ENCODE data around the gene RAB11FIP5. TPM values are rescaled to one million over a fixed set of nuclear protein-coding genes. Genes with fewer than 3 reads are reported as not detected.

The RAB11FIP5 gene
- total RNA-seq, 4 donors from 2014 or later = 24.9 to 39.5 (median 29.1) TPM

GRCh38 chr2:73107211-73107926 lies 5.4 kb downstream of the RAB11FIP5 start:
- no peak for TF ChIP-seq POLR2AphosphoS5 (IDR thresholded peaks at IDR 0.05)
- TF ChIP-seq EP300 (IDR thresholded peaks at IDR 0.05) = no peak
- TF ChIP-seq POLR2A (IDR thresholded peaks at IDR 0.05) = no peak
- TF ChIP-seq CTCF (IDR thresholded peaks at IDR 0.05) = no peak
- Histone ChIP-seq H3K27ac (peak overlapping the region; percentile 13), H3K4me1 (peaks cover 60% of the 10 kb centered on the region), H3K9me3 (no peaks in the 10 kb centered on the region), H3K4me3 (no peak overlapping the region), H3K36me3 (no peaks in the 10 kb centered on the region), H3K27me3 (no peaks in the 10 kb centered on the region)
- 45% methylated on average over 6 of the region's 12 CpGs for WGBS
- no peak for DNase-seq (ENCODE audit: low spot score in 2 of 2)

GRCh38 chr2:73106791-73107190 lies 6.0 kb downstream of the RAB11FIP5 start:
- no peak for DNase-seq (ENCODE audit: low spot score in 2 of 2)
- no peak overlapping the region for H3K4me3 ChIP-seq
- H3K9me3 ChIP-seq = no peaks in the 10 kb centered on the region
- WGBS = 77% methylated on average over 3 of the region's 3 CpGs
- H3K27ac ChIP-seq = no peak overlapping the region
- H3K27me3 ChIP-seq = no peaks in the 10 kb centered on the region
- no peaks in the 10 kb centered on the region for H3K36me3 ChIP-seq
- peaks cover 55% of the 10 kb centered on the region for H3K4me1 ChIP-seq
- TF ChIP-seq POLR2A (IDR thresholded peaks at IDR 0.05) = no peak
- no peak for TF ChIP-seq EP300 (IDR thresholded peaks at IDR 0.05)
- TF ChIP-seq CTCF (IDR thresholded peaks at IDR 0.05) = no peak
- no peak for TF ChIP-seq POLR2AphosphoS5 (IDR thresholded peaks at IDR 0.05)

GRCh38 chr2:73105511-73105971 lies 7.2 kb downstream of the RAB11FIP5 start:
- WGBS = 100% methylated on average over 1 of the region's 2 CpGs
- Histone ChIP-seq H3K9me3 (no peaks in the 10 kb centered on the region), H3K27me3 (no peaks in the 10 kb centered on the region), H3K36me3 (no peaks in the 10 kb centered on the region), H3K4me1 (peaks cover 42% of the 10 kb centered on the region), H3K4me3 (no peak overlapping the region), H3K27ac (no peak overlapping the region)
- TF ChIP-seq POLR2AphosphoS5 (IDR thresholded peaks at IDR 0.05) = no peak
- TF ChIP-seq EP300 (IDR thresholded peaks at IDR 0.05) = no peak
- no peak for TF ChIP-seq CTCF (IDR thresholded peaks at IDR 0.05)
- TF ChIP-seq POLR2A (IDR thresholded peaks at IDR 0.05) = no peak
- no peak for DNase-seq (ENCODE audit: low spot score in 2 of 2)

GRCh38 chr2:73104933-73105332 lies 7.8 kb downstream of the RAB11FIP5 start:
- no peak for DNase-seq (ENCODE audit: low spot score in 2 of 2)
- Histone ChIP-seq H3K4me1 (peaks cover 36% of the 10 kb centered on the region), H3K36me3 (no peaks in the 10 kb centered on the region), H3K4me3 (no peak overlapping the region), H3K27ac (no peak overlapping the region), H3K27me3 (no peaks in the 10 kb centered on the region), H3K9me3 (no peaks in the 10 kb centered on the region)
- WGBS = 88% methylated on average over 3 of the region's 3 CpGs
- TF ChIP-seq POLR2AphosphoS5 (IDR thresholded peaks at IDR 0.05) = no peak
- TF ChIP-seq POLR2A (IDR thresholded peaks at IDR 0.05) = no peak
- TF ChIP-seq EP300 (IDR thresholded peaks at IDR 0.05) = no peak
- no peak for TF ChIP-seq CTCF (IDR thresholded peaks at IDR 0.05)

- Histone ChIP-seq H3K36me3 (no peaks in the 10 kb centered on the region), H3K27ac (no peak overlapping the region), H3K27me3 (no peaks in the 10 kb centered on the region), H3K4me1 (peaks cover 25% of the 10 kb centered on the region), H3K9me3 (no peaks in the 10 kb centered on the region), H3K4me3 (no peak overlapping the region)
- WGBS = 54% methylated on average over 2 of the region's 2 CpGs
- DNase-seq (ENCODE audit: low spot score in 2 of 2) = peak in 1 of 2 donors; percentile 52
- TF ChIP-seq POLR2AphosphoS5 (IDR thresholded peaks at IDR 0.05) (no peak), POLR2A (IDR thresholded peaks at IDR 0.05) (no peak), CTCF (IDR thresholded peaks at IDR 0.05) (no peak), EP300 (IDR thresholded peaks at IDR 0.05) (no peak)
Observed at GRCh38 chr2:73103018-73103542, 9.7 kb downstream of the RAB11FIP5 start.
